HEK293 (cell line): ENCODE results near the gene NPHS2.

Experiments used
- CTCF ChIA-PET: fragments of 350-600 bp; formaldehyde crosslinking; extraction: SDS; loops from one replicate; lab custom pipeline; 2021; ENCODE audit warnings: antibody characterized with exemption; lab: Yijun Ruan, JAX
- POLR2A ChIA-PET: fragments of 300-600 bp; formaldehyde crosslinking; extraction: SDS; loops from one replicate; lab custom pipeline; 2020; ENCODE audit warnings: antibody characterized with exemption, inconsistent platforms; lab: Yijun Ruan, JAX
- H3K27ac ChIP-seq: fragments of 200-500 bp; sonication (Bioruptor generic); 2 replicates; pipeline ENCODE4 v1.5.1; 2014; ENCODE audit warnings: low read depth, low read length, control low read depth, inconsistent platforms; ENCODE audit errors: extremely low read depth
- H3K36me3 ChIP-seq, 2 experiments: fragments of 200-500 bp in 1 of 2; sonication (Bioruptor generic) in 1 of 2; 1 replicate in 1 of 2; 2 replicates in 1 of 2; pipeline ENCODE4 v1.5.1; 2014 to 2017; ENCODE audit warnings: inconsistent platforms in 2 of 2, low read length in 2 of 2; ENCODE audit not compliant: control insufficient read depth in 2 of 2, insufficient read depth in 1 of 2
- H3K4me1 ChIP-seq: fragments of 200-500 bp; sonication (Bioruptor generic); 2 replicates; pipeline ENCODE4 v1.5.1; 2014; ENCODE audit warnings: mild to moderate bottlenecking, low read length, inconsistent platforms; ENCODE audit not compliant: control insufficient read depth, insufficient read depth
- H3K4me3 ChIP-seq: 2 replicates; pipeline ENCODE4 v1.5.1; 2011; ENCODE audit warnings: low read depth, mild to moderate bottlenecking, control low read depth, low read length, moderate library complexity
- H3K9me3 ChIP-seq: fragments of 200-500 bp; sonication (Bioruptor generic); 2 replicates; pipeline ENCODE4 v1.5.1; 2014; ENCODE audit warnings: low read depth, low read length, inconsistent platforms; ENCODE audit not compliant: control insufficient read depth, insufficient read depth
- KLF10 ChIP-seq: fragments of 450-650 bp; IDR thresholded peaks from 2 replicates; pipeline ENCODE4 v1.5.1; 2018; ENCODE audit warnings: missing biosample characterization, mild to moderate bottlenecking, missing genetic modification characterization
- WT1 ChIP-seq: fragments of 450-650 bp; formaldehyde crosslinking; IDR thresholded peaks from 2 replicates; pipeline ENCODE4 v1.5.1; 2016; ENCODE audit warnings: missing biosample characterization, missing genetic modification characterization
- YY1 ChIP-seq: fragments of 450-650 bp; formaldehyde crosslinking; IDR thresholded peaks from 2 replicates; pipeline ENCODE4 v1.5.1; 2018; ENCODE audit warnings: missing biosample characterization, missing genetic modification characterization
- ZNF16 ChIP-seq: fragments of 450-650 bp; formaldehyde crosslinking; IDR thresholded peaks from 2 replicates; pipeline ENCODE4 v1.5.1; 2016; ENCODE audit warnings: low read depth, missing biosample characterization, missing genetic modification characterization
- ZNF404 ChIP-seq: fragments of 450-650 bp; formaldehyde crosslinking; IDR thresholded peaks from 2 replicates; pipeline ENCODE4 v1.5.1; 2017; ENCODE audit warnings: missing biosample characterization, missing genetic modification characterization
- ZNF426 ChIP-seq: fragments of 450-650 bp; formaldehyde crosslinking; IDR thresholded peaks from 2 replicates; pipeline ENCODE4 v1.5.1; 2017; ENCODE audit warnings: missing biosample characterization, missing genetic modification characterization, mild to moderate bottlenecking, inconsistent platforms, moderate library complexity
- ZNF544 ChIP-seq: fragments of 450-650 bp; formaldehyde crosslinking; IDR thresholded peaks from 2 replicates; pipeline ENCODE4 v1.5.0; 2017; ENCODE audit warnings: missing biosample characterization, missing genetic modification characterization
- ZNF571 ChIP-seq: fragments of 450-650 bp; formaldehyde crosslinking; IDR thresholded peaks from 2 replicates; pipeline ENCODE4 v1.5.0; 2017; ENCODE audit warnings: missing biosample characterization, missing genetic modification characterization
- ZNF658 ChIP-seq: fragments of 450-650 bp; formaldehyde crosslinking; IDR thresholded peaks from 2 replicates; pipeline ENCODE4; 2016; ENCODE audit warnings: missing biosample characterization, missing genetic modification characterization
- ZNF777 ChIP-seq: fragments of 450-650 bp; formaldehyde crosslinking; IDR thresholded peaks from 2 replicates; pipeline ENCODE4 v1.5.1; 2017; ENCODE audit warnings: missing biosample characterization, missing genetic modification characterization, borderline replicate concordance
- ZSCAN16 ChIP-seq: fragments of 450-650 bp; formaldehyde crosslinking; IDR thresholded peaks from 2 replicates; pipeline ENCODE4 v1.5.1; 2016; ENCODE audit warnings: missing biosample characterization, missing genetic modification characterization
- TF ChIP-seq, protein P1 (sequence below): fragments of 450-650 bp; formaldehyde crosslinking; IDR thresholded peaks from 2 replicates; pipeline ENCODE4 v1.5.1; 2016; ENCODE audit warnings: missing biosample characterization, missing genetic modification characterization, borderline replicate concordance
- TF ChIP-seq, protein P2 (sequence below): fragments of 450-650 bp; formaldehyde crosslinking; IDR thresholded peaks from 2 replicates; pipeline ENCODE4 v1.5.1; 2016; ENCODE audit warnings: missing biosample characterization, missing genetic modification characterization
- TF ChIP-seq, protein P3 (sequence below): fragments of 450-650 bp; formaldehyde crosslinking; IDR thresholded peaks from 2 replicates; pipeline ENCODE4 v1.5.1; 2017; ENCODE audit warnings: missing biosample characterization, missing genetic modification characterization
- TF ChIP-seq, protein P4 (sequence below): fragments of 450-650 bp; formaldehyde crosslinking; IDR thresholded peaks from 2 replicates; pipeline ENCODE4 v1.5.1; 2016; ENCODE audit warnings: missing biosample characterization, missing genetic modification characterization, low read depth

The NPHS2 gene

DNA sequence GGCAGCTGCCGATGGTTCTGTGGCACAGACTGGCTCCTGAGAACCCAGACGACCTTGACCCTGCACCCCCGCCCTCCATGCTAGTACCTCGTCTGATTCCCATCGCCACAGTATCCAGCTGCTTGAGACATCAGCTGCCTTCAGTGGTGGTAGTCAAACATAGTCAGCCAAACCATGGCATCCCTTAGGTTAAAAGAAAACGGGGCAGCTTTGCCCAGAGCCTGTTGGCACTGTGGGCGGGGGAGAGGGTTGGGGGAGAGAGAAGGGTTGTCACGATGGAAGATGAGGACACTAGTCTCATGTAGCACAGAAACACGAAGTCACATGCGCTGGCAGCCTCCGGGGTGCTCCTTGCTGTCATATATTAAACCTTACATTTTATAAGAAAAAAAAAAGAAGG lies 14.9 kb upstream of the NPHS2 start:
- CTCF ChIA-PET, result no interaction called here

DNA sequence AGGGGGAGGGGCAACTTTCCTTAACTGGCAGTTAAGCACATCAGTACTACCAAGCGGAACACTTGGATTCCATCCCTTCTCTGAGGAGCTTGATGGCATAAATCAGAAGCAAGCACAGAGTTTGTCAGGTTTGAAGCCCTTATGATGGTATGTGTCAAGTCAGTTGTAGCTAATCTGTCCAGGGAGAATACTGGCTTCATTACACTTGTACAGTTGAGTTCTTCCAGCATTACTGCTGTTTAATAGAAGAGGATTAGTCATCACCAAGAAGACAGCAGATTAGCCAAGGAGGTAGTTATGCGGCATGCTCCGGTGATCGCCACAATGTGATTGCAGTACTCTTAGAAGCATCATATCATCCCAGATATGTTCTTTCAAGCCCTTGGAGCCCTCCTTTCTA lies 13.8 kb upstream of the NPHS2 start:
- Histone ChIP-seq H3K36me3 (no peaks in the 10 kb centered on the region), H3K27ac (no peak overlapping the region), H3K9me3 (no peaks in the 10 kb centered on the region), H3K4me3 (no peak overlapping the region), H3K4me1 (no peaks in the 10 kb centered on the region)
- TF ChIP-seq KLF10 (tag by site-specific recombination) (no peak), ZNF404 (no peak), ZNF16 (tag by site-specific recombination) (no peak), ZNF426 (tag by site-specific recombination) (no peak), ZNF571 (tag by site-specific recombination) (no peak), ZNF658 (tag by site-specific recombination) (no peak), ZNF777 (no peak), YY1 (tag by site-specific recombination) (no peak), ZNF544 (tag by site-specific recombination) (no peak)
- TF ChIP-seq, protein P1, sequence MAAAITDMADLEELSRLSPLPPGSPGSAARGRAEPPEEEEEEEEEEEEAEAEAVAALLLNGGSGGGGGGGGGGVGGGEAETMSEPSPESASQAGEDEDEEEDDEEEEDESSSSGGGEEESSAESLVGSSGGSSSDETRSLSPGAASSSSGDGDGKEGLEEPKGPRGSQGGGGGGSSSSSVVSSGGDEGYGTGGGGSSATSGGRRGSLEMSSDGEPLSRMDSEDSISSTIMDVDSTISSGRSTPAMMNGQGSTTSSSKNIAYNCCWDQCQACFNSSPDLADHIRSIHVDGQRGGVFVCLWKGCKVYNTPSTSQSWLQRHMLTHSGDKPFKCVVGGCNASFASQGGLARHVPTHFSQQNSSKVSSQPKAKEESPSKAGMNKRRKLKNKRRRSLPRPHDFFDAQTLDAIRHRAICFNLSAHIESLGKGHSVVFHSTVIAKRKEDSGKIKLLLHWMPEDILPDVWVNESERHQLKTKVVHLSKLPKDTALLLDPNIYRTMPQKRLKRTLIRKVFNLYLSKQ (tag by site-specific recombination), result no peak
- TF ChIP-seq, protein P2, sequence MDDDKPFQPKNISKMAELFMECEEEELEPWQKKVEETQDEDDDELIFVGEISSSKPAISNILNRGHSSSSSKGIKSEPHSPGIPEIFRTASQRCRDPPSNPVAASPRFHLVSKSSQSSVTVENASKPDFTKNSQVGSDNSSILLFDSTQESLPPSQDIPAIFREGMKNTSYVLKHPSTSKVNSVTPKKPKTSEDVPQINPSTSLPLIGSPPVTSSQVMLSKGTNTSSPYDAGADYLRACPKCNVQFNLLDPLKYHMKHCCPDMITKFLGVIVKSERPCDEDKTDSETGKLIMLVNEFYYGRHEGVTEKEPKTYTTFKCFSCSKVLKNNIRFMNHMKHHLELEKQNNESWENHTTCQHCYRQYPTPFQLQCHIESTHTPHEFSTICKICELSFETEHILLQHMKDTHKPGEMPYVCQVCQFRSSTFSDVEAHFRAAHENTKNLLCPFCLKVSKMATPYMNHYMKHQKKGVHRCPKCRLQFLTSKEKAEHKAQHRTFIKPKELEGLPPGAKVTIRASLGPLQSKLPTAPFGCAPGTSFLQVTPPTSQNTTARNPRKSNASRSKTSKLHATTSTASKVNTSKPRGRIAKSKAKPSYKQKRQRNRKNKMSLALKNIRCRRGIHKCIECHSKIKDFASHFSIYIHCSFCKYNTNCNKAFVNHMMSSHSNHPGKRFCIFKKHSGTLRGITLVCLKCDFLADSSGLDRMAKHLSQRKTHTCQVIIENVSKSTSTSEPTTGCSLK, result no peak
- TF ChIP-seq, protein P3, sequence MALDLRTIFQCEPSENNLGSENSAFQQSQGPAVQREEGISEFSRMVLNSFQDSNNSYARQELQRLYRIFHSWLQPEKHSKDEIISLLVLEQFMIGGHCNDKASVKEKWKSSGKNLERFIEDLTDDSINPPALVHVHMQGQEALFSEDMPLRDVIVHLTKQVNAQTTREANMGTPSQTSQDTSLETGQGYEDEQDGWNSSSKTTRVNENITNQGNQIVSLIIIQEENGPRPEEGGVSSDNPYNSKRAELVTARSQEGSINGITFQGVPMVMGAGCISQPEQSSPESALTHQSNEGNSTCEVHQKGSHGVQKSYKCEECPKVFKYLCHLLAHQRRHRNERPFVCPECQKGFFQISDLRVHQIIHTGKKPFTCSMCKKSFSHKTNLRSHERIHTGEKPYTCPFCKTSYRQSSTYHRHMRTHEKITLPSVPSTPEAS (tag by site-specific recombination), result no peak
- POLR2A ChIA-PET, result no interaction called here
- CTCF ChIA-PET, result no interaction called here

More for the DNA sequence above, 14.9 kb upstream of the NPHS2 start:
- no peak overlapping the region for H3K27ac ChIP-seq
- no peaks in the 10 kb centered on the region for H3K4me1 ChIP-seq
- no peak for TF ChIP-seq YY1 (tag by site-specific recombination)
- TF ChIP-seq ZSCAN16 (tag by site-specific recombination), result no peak
- H3K36me3 ChIP-seq, result no peaks in the 10 kb centered on the region
- no peaks in the 10 kb centered on the region for H3K9me3 ChIP-seq
- H3K4me3 ChIP-seq, result no peak overlapping the region
- POLR2A ChIA-PET, result no interaction called here

DNA sequence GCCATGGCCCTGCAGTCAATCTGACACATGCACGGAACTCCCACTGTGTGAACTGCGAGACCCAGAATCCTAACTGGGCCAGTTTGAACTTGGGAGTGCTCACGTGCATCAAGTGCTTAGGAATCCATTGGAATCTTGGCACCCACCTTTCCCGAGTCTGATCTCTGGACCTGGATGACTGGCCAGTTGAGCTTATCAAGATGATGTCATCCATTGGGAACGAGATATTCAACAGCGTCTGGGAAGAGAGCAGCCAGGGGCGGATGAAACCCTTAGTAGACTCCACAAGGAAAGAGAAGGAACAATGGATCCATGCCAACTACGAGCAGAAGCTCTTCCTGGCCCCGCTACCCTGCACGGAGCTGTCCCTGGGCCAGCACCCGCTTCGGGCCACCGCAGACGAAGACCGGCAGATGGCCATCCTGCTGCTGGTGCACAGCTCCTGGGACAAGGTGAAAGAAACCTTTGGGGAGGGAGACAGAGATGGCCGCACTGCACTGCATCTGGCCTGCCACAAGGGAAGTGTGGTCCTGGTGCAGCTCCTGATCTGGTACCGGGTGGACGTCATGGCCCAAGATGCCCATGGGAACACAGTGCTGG lies 12.8 kb upstream of the NPHS2 start:
- TF ChIP-seq, protein P4, sequence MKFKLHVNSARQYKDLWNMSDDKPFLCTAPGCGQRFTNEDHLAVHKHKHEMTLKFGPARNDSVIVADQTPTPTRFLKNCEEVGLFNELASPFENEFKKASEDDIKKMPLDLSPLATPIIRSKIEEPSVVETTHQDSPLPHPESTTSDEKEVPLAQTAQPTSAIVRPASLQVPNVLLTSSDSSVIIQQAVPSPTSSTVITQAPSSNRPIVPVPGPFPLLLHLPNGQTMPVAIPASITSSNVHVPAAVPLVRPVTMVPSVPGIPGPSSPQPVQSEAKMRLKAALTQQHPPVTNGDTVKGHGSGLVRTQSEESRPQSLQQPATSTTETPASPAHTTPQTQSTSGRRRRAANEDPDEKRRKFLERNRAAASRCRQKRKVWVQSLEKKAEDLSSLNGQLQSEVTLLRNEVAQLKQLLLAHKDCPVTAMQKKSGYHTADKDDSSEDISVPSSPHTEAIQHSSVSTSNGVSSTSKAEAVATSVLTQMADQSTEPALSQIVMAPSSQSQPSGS (tag by site-specific recombination), result peak; percentile 61; the same call in 1 of the 2 replicates
- no peak for TF ChIP-seq WT1 (tag by site-specific recombination)
- Histone ChIP-seq H3K9me3 (no peaks in the 10 kb centered on the region), H3K4me1 (no peaks in the 10 kb centered on the region), H3K4me3 (no peak overlapping the region), H3K36me3 (no peaks in the 10 kb centered on the region), H3K27ac (no peak overlapping the region)
- ChIA-PET CTCF (interaction anchor here (0.9 kb wide), 1 partner anchor 223 kb away, joined by 3 read pairs; no protein-coding TSS in a partner anchor), POLR2A (no interaction called here)
